ENCODE data around the gene ATG3. TPM values are rescaled to one million over a fixed set of nuclear protein-coding genes. Genes with fewer than 3 reads are reported as not detected.

The ATG3 gene
- polyA plus RNA-seq, 1 experiment = 60.7 TPM

DNA sequence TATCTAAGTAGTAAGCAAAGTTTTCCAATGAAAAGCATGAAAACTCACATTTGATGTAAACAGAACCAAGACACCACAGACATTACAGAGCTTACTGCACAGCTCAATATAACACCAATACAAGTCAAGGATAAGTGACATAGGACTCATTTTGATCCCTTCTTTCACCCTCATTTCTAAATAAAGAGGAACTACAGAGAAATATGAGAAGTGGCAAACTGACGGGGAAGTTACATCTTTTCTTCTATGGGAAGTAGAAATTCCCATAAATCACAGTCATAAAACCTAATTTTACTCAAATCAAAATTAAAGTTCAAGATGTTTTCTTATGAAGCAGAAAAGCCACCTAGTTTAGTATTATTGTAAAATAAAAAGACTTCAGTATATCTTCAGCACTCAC lies 3.8 kb downstream of the ATG3 start:
- H3K27ac ChIP-seq (ENCODE audit: low read depth, low read length) = no peak overlapping the region
- H3K27me3 ChIP-seq (ENCODE audit: control insufficient read depth, insufficient read depth, low read length) = no peaks in the 10 kb centered on the region
- no peak overlapping the region for H3K4me3 ChIP-seq (ENCODE audit: low read depth, low read length)
- no peak for DNase-seq (ENCODE audit: low read depth, low spot score)
- no peaks in the 10 kb centered on the region; the same call in 1 of the 2 replicates for H3K9me3 ChIP-seq (ENCODE audit: control insufficient read depth, insufficient read depth, low read length)
- CTCF ChIA-PET = interaction anchor here (1.0 to 1.2 kb wide), 3 partner anchors 25 to 265 kb away, joined by 3 to 4 read pairs (median 3); partner anchors contain the start of gene SLC9C1
- no peak for TF ChIP-seq CTCF (IDR thresholded peaks at IDR 0.05; ENCODE audit: low read depth, low read length)
- POLR2A ChIA-PET = no interaction called here

DNA sequence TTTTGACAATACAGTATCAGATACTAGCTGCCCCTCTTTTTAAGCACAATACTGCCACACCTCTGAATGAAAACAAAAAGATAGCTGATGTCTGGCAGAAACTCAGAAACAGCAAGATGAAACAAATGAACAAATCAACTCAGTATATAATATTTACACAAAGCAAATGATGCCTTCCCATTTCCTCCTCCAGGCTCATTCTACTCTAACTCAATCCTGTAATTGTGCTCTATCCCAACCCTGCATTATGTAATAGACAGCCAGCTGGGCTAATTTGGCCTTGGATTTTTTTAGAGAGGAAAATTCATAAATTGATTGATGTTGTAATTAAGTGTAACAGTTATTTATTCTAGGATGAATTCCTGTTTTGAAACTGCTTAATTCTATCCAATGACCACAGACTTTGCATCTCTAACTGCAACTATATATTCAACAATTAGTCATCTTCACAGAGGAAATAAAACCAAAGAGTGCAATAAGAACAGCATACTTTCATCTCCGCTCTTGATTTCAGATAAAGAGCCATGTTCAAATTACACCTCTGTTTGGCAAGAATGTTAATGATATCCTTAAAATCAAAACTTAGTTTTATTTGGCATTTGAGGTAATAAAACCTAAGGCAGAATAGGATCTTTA lies 6.1 kb downstream of the ATG3 start:
- Histone ChIP-seq H3K27ac (ENCODE audit: low read depth, low read length) (no peak overlapping the region), H3K9me3 (ENCODE audit: control insufficient read depth, insufficient read depth, low read length) (no peaks in the 10 kb centered on the region), H3K4me3 (ENCODE audit: low read depth, low read length) (no peak overlapping the region), H3K27me3 (ENCODE audit: control insufficient read depth, insufficient read depth, low read length) (no peaks in the 10 kb centered on the region)
- ChIA-PET POLR2A (no interaction called here), CTCF (no interaction called here)
- no peak for DNase-seq (ENCODE audit: low read depth, low spot score)
- TF ChIP-seq CTCF (IDR thresholded peaks at IDR 0.05; ENCODE audit: low read depth, low read length) = no peak

GRCh38 chr3:112550859-112551258 lies 10.9 kb downstream of the ATG3 start:
- H3K27me3 ChIP-seq (ENCODE audit: control insufficient read depth, insufficient read depth, low read length) = no peaks in the 10 kb centered on the region
- no peaks in the 10 kb centered on the region for H3K9me3 ChIP-seq (ENCODE audit: control insufficient read depth, insufficient read depth, low read length)
- ChIA-PET POLR2A (no interaction called here), CTCF (interaction anchor here (0.5 to 1.7 kb wide), 5 partner anchors 10 to 439 kb away, joined by 3 to 7 read pairs (median 3); partner anchors contain the start of gene SLC9C1)
- no peak overlapping the region for H3K4me3 ChIP-seq (ENCODE audit: low read depth, low read length)
- H3K27ac ChIP-seq (ENCODE audit: low read depth, low read length) = no peak overlapping the region
- TF ChIP-seq CTCF (IDR thresholded peaks at IDR 0.05; ENCODE audit: low read depth, low read length) = no peak
- DNase-seq (ENCODE audit: low read depth, low spot score) = no peak

DNA sequence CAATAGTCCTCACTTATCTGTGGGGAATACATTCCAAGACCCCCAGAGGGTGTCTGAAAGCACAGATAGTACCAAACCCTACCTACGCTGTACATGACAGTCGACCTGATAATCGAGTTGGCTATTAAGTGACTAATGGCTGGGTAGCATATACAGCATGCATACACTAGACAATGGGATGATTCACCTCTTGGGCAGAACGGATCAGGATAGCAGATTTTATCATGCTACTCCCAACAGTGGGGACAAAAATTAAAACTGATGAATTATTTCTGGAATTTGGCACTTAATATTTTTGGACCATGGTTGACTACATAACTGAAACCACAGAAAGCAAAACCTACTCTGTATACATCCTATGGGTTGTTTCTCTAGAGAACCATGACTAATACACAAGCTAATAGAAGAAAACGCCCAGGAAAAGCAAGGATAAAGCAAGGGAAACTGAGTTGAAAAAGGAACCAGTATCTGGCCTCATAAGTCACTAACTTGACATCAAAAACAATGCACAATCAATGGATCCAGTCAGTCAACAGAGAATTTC lies 15.5 kb downstream of the ATG3 start:
- no peak for TF ChIP-seq CTCF (IDR thresholded peaks at IDR 0.05; ENCODE audit: low read depth, low read length)
- H3K4me3 ChIP-seq (ENCODE audit: low read depth, low read length) = no peak overlapping the region
- ChIA-PET POLR2A (no interaction called here), CTCF (interaction anchor here (1.5 kb wide), 1 partner anchor 13 kb away, joined by 5 read pairs; no protein-coding TSS in a partner anchor)
- no peak overlapping the region for H3K27ac ChIP-seq (ENCODE audit: low read depth, low read length)
- H3K9me3 ChIP-seq (ENCODE audit: control insufficient read depth, insufficient read depth, low read length) = no peaks in the 10 kb centered on the region
- no peak for DNase-seq (ENCODE audit: low read depth, low spot score)
- H3K27me3 ChIP-seq (ENCODE audit: control insufficient read depth, insufficient read depth, low read length) = no peaks in the 10 kb centered on the region
